Stimulated activated CD4-positive, alpha-beta T cell treated with anti-CD3 and anti-CD28 coated beads, Interleukin-15, amount 100 ng/mL, for 24 hours (primary cell): ENCODE measurements around the gene CYP4V2.

Experiments used
- DNase-seq: peaks from one replicate; pipeline ENCODE4 v3.0.0-alpha.2; 2020

Gene CYP4V2

GRCh38 chr4:186191200-186192065, at the start of gene CYP4V2:
Gene CYP4V2 (plus strand): TSS chr4:186191567. CDS start chr4:186191824, 257 bp downstream.
- DNase-seq = peak; percentile 91

GRCh38 chr4:186144198-186144945, 47.0 kb upstream of the CYP4V2 start:
- DNase-seq = peak; percentile 58

DNA sequence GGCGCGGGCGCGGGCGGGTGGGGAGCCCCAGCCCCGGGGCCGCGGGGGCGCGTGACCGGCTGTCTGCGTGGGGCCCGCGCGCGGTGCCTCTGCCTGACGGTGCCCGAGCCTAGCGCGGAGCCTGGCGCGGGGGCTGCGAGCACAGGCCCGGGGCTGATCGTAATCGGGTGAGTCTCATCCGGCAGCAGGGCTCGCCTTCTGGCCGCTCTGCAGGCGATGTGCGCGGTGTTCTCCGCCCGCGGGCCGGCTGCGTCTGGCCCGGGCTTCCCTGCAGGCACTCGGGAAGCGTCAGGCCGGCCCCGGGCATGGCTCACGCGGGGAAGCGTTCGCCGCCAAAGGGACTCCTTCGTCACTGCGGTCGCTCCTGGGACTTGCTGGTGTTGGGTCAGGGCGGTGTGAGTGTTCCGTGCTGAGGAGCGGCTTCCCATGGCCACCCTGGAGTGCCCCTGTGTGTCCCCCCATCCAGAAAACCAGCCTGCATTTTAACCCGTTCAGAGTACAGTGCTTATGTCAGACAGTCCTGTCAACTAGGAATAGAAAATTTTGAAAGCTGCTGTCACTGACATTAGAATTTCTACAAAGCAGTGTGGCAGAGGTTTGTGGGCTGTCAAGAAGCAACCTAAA, 46.3 kb upstream of the CYP4V2 start:
- peak; percentile 49 for DNase-seq

- DNase-seq = no peak
These were observed 44.9 kb upstream of the CYP4V2 start for GRCh38 chr4:186146458-186146857.

GRCh38 chr4:186148336-186148975, 42.9 kb upstream of the CYP4V2 start:
- no peak for DNase-seq

DNA sequence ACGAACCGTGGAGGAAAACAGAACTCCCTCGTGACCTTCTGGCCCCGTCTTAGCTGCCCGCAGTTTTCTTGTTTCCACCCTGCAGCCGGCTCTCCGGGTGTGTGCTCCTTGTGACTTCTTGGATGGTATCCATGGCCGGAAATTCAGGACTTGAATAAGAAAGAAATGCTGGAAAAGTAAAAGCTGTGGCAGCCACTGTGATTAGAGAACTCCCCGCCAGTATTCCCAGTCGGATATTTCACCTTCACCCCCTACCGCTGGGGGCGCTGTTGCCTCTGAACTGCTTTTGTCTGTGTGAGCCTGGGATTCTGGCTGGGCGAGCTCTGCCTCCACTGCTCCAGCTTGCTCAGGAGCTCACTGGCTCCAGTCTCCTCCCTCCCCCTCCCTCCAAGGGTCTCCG, 41.5 kb upstream of the CYP4V2 start:
- DNase-seq = peak; percentile 38

DNA sequence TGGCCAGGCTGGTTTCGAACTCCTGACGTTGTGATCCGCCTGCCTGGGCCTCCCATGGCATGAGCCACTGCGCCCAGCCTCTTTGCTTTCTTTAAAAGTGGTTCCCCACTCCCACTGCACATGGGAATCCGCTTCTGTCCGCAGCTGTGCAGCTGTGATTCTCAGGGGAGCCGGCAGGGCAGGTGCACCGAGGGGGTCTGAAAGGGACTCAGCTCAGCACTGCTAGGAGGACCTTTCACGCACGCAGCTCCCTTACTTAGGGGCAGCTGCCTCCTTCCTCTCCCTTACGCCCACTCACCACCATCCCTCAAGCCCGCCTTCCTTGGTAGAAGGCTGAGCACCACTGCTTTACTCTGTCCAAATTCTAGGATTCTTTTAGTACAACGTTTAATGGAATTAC, 40.4 kb upstream of the CYP4V2 start:
- no peak for DNase-seq

DNA sequence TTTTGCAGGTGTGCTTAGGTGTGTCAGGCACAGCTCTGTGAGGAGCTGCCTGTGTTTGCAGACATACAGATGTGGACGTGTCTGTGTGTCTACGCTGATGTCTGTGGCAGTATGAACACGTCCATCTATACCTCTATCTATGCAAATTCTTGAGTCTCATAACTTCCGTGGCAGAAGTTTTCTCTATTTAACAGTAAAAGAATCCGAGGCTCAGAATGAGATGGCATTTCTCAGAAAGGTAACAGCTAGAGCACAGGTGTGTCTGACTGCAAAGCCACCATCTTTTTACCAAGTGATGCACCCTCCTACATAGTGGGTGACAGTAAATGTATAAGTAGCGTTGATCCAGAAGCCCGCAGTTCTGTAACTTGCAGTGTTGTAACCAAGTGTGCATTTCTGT, 39.9 kb upstream of the CYP4V2 start:
- DNase-seq = no peak

DNA sequence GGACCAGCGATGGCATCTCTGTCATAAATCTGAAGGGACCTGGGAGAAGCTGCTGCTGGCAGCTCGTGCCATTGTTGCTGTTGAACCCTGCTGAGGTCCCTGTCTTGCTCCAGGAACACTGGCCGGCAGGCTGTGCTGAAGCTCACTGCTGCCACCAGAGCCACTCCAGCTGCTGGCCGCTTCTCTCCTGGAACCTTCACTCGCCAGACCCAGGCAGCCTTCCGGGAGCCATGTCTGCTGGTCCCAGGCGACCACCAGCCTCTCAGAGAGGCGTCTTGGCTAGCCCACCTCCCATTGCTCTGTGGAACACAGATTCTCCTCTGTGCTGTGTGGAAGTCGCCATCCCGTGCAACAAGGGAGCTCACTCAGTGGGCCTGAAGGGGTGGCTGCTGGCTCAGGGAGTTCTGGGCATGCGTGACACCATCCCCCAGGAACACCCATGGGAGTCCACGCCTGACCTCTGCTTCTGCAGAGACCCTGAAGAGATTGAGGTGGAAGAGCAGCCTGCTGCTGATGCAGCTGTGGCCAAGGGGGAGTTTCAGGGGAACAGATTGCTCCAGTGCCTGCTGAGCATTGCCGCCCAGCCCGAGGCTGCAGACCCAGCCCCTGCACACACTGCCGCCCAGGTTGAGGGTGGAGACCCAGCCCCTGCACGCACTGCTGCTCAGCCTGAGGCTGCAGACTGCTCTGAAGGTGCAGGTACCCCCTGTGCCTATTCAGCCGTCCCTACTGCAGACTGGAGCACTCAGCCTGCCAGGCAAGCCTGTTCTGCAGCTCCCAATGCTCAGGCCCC, 33.1 kb upstream of the CYP4V2 start:
- no peak for DNase-seq

DNA sequence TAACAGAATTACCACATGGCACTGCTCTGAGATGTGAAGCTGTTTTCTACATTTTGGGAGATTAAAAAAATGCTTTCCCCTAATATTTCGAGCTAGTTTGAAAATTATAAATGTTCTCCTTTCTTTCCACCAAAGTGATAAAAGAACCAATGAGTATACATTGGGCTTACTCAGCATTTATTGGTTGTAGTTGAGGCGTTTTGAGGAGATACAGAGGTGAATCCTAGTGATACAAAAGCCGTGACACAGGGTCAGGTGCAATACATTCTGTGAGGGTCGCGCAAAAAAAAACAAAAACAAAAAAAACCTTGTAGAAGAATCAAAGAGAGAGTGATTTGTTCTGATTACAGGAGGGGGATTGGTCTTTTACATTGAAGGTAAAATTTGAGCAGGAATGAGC, 32.4 kb upstream of the CYP4V2 start:
- no peak for DNase-seq

DNA sequence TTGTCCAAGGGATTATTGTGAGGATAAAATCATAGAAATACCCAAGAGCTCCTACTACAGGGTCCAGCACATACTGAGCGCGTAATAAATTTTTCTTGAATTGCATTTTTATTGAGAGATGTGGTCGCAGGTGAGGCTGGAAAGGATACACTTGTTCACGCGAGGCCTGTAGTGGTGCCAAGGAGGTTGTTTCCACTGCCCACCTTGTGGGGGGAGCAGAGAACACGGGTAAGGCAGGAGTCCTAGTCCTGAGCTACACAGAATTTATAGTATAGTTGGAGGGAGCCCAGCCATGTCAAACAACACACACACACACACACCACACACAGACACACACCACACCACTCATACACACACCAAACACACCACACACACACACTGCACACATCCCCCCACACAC, 31.8 kb upstream of the CYP4V2 start:
- DNase-seq = no peak

DNA sequence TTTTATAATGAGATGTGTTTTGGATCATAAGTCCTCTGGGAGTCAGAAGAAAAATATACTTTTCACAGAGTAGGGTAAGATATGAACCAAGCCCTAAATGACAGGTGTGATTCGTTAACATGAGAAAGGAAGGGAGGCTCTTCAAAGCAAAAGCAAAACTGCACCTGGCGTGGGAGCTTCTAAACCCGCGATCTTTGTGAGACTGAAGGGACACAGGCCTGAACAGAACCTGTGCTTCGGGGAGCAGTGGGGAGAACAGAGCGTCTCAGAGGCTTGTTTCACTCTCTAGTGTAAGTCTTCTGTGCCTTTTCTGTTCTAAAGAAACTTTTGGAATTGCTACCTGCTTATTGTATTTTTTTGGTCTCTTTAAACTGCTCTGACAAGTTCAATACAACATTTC, 30.2 kb upstream of the CYP4V2 start:
- peak; percentile 41 for DNase-seq

DNA sequence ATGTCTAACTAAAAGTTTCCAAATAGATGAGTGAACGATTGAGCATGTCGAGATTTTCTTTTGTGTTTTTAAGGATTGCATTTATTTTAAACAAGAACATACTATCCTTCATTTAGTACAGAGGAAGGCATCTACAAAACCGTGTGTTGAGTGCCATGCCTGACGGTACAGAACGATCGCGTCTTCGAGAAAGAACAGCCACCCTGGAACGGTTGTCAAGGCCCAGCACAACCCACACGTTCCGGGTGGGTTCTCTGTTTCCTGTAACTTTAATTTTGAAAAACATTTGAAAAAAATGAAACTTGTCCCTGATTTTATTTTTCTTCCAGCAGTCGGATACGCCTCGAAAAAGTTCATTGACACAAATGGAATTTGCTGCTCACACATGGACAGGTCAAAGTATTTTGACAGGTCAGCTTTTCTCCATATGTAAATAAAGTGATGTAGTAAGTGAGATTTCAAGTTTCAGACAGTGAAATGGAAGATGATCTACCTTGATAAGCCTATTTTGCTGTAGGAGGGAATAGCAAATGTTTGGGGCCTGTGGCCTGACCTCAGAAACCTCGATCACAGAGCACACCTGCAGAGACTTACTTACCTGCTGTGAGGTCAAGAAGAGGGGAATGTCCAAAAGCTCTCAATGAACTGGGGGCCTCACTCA, 24.4 kb upstream of the CYP4V2 start:
- no peak for DNase-seq

DNA sequence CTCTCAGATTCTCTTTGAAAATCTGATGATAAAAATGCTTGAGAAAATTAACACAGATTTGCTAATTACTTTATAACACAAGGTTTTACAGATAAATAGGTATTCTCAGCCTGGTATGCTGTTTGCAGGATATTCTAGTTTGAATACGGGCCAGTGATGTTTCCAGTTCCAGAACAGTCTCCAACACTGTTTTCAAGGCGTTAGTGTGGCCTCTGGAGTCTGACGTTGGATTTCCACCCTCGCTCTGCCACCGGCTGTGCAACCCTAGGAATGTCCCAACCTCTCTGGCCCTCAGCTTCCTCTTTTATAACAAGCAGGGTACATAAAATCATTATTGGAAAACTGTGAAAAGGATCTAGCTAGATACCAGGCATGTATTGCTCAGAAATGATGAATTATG, 23.8 kb upstream of the CYP4V2 start:
- DNase-seq = no peak

DNA sequence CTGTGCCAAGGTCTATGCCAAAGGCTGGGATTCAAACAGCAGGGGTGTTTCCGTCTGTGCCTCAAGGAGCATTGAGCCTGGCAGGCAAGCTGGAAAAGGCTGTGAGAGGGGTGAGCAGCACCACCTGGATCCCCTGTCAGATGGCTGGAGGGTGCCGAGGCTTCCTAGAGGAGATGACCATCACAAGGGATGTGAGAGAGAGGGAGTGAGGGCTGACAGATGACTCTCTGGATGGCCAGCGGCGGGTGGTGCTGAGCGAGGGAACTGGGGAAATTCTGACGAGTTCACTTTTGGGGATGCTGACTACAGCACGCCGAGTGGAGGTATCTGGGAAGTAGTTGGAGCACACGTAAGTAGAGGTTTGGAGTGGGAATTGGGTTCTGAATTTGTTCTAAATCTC, 22.6 kb upstream of the CYP4V2 start:
- no peak for DNase-seq

- DNase-seq = no peak
These were observed 21.9 kb upstream of the CYP4V2 start for GRCh38 chr4:186169333-186169944.

DNA sequence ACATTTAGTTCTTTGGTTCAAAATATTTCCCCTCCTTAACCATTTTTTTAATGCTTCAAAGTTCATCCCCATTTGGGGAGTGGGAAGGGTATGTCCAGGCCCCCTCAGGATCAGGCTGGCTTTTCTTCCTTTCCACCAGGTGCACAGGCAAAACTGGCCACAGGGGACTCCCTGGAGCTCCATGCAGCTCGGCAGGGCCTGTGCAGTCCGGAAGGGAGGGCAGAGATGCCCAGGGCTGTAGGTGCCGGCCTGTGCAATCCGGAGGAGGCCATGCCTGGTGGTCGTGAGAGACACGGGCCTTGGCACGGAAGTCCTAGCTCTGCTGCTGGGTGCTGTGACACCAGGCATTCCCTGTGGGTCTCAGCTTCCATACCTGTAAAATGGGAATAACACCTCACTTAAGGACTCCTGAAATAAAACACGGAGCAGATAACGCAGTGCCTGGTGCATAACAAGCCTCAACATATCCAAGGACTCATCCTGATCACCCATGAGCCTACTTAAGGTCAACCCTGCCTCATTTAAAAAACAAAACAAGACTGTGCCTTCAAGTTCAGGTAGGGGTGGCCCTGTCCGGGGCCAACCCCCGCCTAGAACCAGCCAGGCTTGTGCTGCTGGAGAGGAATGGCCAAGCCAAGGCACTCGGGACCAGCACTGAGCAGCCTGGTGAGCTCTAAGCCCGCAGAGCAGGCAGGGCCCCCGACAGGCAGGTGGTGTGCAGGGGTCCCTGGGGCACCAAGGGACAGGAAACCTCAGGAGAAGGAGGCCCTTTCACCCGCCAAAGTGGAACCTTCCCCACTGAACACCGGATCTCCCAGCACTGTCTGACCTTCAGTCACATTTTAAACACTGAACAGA, 21.2 kb upstream of the CYP4V2 start:
- DNase-seq = no peak

DNA sequence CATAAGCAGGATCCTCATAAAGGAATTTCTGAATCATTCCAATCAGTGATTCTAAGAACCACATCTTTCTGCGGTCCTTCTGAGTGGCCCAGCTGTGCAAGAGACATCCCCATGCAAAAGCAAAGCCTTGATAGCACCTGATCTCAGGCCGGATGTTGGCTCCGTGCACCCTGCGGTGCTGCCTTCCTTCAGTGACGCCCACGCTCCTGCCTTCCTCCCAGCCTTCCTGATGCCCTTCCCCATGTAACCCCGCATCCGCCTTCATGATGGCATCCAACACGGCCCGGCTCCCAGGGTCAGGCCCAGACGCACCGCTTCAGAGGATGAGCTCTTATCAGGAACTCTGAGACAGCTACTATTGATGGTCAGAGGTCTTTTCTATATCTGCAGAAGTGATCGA, 20.4 kb upstream of the CYP4V2 start:
- DNase-seq = no peak

DNA sequence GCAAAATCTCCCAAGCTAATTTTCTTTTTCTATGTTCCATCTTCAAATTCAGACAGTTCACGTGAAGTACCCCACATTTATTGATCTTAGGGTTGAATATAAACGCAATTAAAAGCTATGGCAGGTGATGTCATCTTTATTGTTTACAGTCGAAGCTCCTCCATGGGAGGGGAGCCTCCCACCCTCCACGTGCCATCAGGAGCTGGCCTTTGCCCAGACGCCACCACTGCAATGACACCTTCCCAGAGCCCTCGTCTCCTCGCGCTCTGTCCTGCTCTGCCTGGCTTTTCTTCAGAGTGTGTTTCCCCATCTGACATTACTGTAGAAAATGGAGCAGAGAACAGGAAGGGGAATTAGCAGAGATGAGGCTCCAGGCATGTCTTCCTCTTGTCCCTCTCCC, 18.8 kb upstream of the CYP4V2 start:
- no peak for DNase-seq

DNA sequence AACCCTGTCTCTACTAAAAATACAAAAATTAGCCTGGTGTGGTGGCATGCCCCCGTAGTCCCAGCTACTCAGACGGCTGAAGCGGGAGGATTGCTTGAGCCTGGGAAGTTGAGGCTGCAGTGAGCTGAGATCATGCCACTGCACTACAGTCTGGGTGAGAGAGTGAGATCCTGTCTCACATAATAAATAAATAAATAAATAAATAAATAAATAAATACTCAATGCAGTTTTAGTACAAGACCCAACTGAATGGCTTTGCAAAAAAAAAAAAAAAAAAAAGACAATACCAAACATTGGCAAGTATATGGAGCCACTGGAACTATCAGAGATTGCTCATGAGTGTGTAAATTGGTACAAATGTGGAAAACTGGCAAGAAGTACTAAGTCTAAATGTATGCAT, 3.3 kb upstream of the CYP4V2 start:
- no peak for DNase-seq
